Fibroblast of villous mesenchyme (primary cell): ENCODE measurements around the gene OR52D1. TPM values are rescaled to one million over a fixed set of nuclear protein-coding genes. Genes with fewer than 3 reads are reported as not detected.

Experiments
- DNase-seq: peaks from one replicate; pipeline ENCODE4 v3.0.0-alpha.2; 2010; ENCODE audit warnings: low read depth
- H3K4me3 ChIP-seq: 2 replicates; pipeline ENCODE4 v1.5.1; 2011; ENCODE audit warnings: low read depth, mild to moderate bottlenecking, low read length
- CTCF ChIP-seq: IDR thresholded peaks from 2 replicates; pipeline ENCODE4 v1.5.1; 2012; ENCODE audit warnings: low read depth, mild to moderate bottlenecking, low read length; ENCODE audit not compliant: insufficient read depth
- total RNA-seq: library from RNA; depleted of rRNA; stranded (reverse); fragments of >200 nt; gene quantifications from 2 replicates; pipeline ENCODE4 v1.2.3, GENCODE V29; 2012

Gene OR52D1
- total RNA-seq, 1 donor, result not detected

DNA sequence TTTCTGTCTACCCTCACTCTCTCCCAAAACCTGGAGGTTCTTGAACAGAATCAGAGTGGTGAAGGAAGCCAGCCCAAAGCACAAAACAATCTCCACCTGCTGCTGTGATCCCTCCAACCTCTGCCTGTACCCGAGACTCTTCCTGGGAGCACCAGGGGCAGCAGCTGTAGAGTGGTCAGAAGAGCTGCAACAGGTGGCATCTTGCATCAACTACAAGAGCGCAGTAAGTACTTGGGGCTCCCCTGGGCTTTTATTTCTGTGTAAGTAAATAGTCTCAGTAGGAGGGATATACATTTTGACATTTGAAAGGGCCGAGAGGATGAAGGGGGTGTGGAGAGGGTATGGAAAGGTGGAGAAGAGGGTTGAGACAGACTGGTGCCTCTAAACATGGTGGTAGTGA, 36.3 kb downstream of the OR52D1 start:
- no peak for TF ChIP-seq CTCF
- no peak for DNase-seq
- H3K4me3 ChIP-seq, result no peak overlapping the region

DNA sequence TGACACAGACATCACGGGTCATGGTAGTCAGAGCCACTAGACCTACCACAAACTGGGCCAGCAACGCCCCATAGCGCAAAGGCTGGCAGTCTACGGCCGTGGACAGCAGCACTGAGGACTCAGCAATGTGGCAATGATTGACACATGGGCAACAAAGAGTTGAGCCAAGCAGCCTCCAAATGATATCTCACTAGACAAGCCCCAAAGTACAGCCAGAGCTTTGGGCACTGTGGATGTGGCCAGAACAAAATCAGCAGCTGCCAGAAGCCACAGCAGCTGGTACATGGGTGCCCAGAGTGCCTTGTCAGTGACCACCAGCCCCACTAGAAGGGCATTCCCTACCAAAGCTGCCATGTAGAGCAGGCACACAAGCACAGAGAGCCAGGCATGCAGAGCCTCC, 39.2 kb downstream of the OR52D1 start:
- no peak for TF ChIP-seq CTCF
- H3K4me3 ChIP-seq, result no peak overlapping the region
- no peak for DNase-seq

GRCh38 chr11:5528495-5528894, 40.0 kb downstream of the OR52D1 start:
- no peak for TF ChIP-seq CTCF

DNA sequence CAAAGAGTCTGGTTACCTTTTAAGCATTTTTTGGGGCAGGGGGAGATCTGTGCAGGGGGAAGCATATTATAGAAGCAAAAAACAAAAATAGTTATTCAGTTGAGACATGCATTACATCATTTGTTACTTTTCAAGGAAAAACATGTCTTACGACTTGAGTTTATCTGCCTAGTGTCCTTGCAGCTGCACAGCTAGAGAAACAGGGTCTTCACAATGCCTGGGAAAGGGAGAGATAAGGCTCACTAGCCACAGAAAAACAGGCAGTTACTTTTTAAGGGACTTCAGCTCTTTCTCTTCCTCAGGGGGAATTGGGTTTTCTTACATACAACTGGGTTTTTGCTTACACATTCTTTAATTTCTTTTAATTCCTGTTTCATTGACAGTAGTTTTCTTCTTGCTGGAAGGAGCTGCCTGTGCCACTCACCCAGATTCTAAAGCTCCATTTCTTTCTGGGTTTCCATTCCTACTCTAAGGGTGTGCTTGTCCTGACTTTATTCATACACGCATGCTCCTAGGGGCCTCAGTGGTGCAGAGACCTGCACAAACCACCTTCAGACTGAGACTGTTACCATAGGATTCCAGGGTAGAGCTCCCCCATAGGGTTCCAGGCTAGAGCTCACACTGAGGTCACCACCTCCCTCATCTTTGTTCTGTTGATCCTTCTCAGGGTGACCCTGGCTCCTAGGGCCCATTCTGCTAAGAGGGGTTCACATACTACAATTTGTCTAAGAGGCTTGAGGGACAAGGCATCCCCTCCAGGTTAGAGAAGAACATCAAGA, 42.8 kb downstream of the OR52D1 start:
- no peak for DNase-seq
- no peak for TF ChIP-seq CTCF
- H3K4me3 ChIP-seq, result no peak overlapping the region

More at GRCh38 chr11:5528495-5528894, 40.0 kb downstream of the OR52D1 start:
- H3K4me3 ChIP-seq, result no peak overlapping the region
- DNase-seq, result no peak

GRCh38 chr11:5534046-5534445, 45.6 kb downstream of the OR52D1 start:
- H3K4me3 ChIP-seq, result no peak overlapping the region

GRCh38 chr11:5536482-5536881, 48.0 kb downstream of the OR52D1 start:
- H3K4me3 ChIP-seq, result no peak overlapping the region
- DNase-seq, result no peak

More at GRCh38 chr11:5534046-5534445, 45.6 kb downstream of the OR52D1 start:
- TF ChIP-seq CTCF, result no peak
- peak; percentile 12 for DNase-seq

More at GRCh38 chr11:5536482-5536881, 48.0 kb downstream of the OR52D1 start:
- no peak for TF ChIP-seq CTCF

Other genes starting within 250 kb of the OR52D1 start
- gene HBG1, start 238.8 kb upstream of the OR52D1 start, total RNA-seq, result not detected in 2 replicates
- not detected in 2 replicates for gene HBG2, start 233.9 kb upstream of the OR52D1 start, total RNA-seq
- 0.97 and 1.7 TPM in 2 replicates for gene HBE1, start 218.7 kb upstream of the OR52D1 start, total RNA-seq
- 0.43 TPM in 1 of 2 replicates, not detected in the other for gene OR51B4, start 186.7 kb upstream of the OR52D1 start, total RNA-seq
- not detected in 2 replicates for gene OR51B2, start 164.4 kb upstream of the OR52D1 start, total RNA-seq
- gene OR51B5, start 145.2 kb upstream of the OR52D1 start, total RNA-seq, result 0.32 and 0.43 TPM in 2 replicates
- gene OR51B6, start 137.2 kb upstream of the OR52D1 start, total RNA-seq, result not detected in 2 replicates
- under 0.01 TPM in 1 of 2 replicates, not detected in the other for gene OR51M1, start 104.9 kb upstream of the OR52D1 start, total RNA-seq
- not detected in 2 replicates for gene OR51Q1, start 66.6 kb upstream of the OR52D1 start, total RNA-seq
- under 0.01 TPM in 1 of 2 replicates, not detected in the other for gene OR51I1, start 47.2 kb upstream of the OR52D1 start, total RNA-seq
- not detected in 2 replicates for gene OR51I2, start 39.4 kb upstream of the OR52D1 start, total RNA-seq
- gene UBQLN3, start 21.3 kb downstream of the OR52D1 start, total RNA-seq, result 0.43 TPM in 1 of 2 replicates, not detected in the other
- gene UBQLNL, start 28.0 kb downstream of the OR52D1 start, total RNA-seq, result under 0.01 TPM in 2 replicates
- 0.32 and 0.86 TPM in 2 replicates for gene OR52H1, start 59.9 kb downstream of the OR52D1 start, total RNA-seq
- not detected in 2 replicates for gene OR52B6, start 92.2 kb downstream of the OR52D1 start, total RNA-seq
- gene TRIM6, start 108.0 kb downstream of the OR52D1 start, total RNA-seq, result 6.1 and 6.5 TPM in 2 replicates
- 7.1 and 10.4 TPM in 2 replicates for gene TRIM34, start 136.3 kb downstream of the OR52D1 start, total RNA-seq
- gene TRIM5, start 196.4 kb downstream of the OR52D1 start, total RNA-seq, result 31.2 and 65.2 TPM in 2 replicates
- gene TRIM22, start 201.1 kb downstream of the OR52D1 start, total RNA-seq, result 70.9 and 104 TPM in 2 replicates
- not detected in 2 replicates for gene OR56B1, start 247.8 kb downstream of the OR52D1 start, total RNA-seq